Stomach (tissue), 9 donors: ENCODE data around the gene TCAIM. TPM values are rescaled to one million over a fixed set of nuclear protein-coding genes. Genes with fewer than 3 reads are reported as not detected.
"Not testable (repeated sequence)": the region's sequence is repeated elsewhere in the genome, so short reads cannot be mapped to it uniquely, and the experiment has no call there.

Experiments
- DNase-seq, 2 donors: peaks; one replicate each; pipeline versions ENCODE4 v3.0.0 to v3.0.0-alpha.2; 2013 to 2019
- H3K27ac ChIP-seq, 5 donors: fragments of 200-600 bp in 4 of 5; sonication (generic) in 4 of 5; one replicate each; pipeline ENCODE4 v1.5.1; 2013 to 2019; ENCODE audit warnings: mild to moderate bottlenecking in 1 of 5, moderate library complexity in 1 of 5
- H3K27me3 ChIP-seq, 3 donors: fragments of 200-600 bp; sonication (generic); one replicate each; pipeline ENCODE4 v1.5.1; 2017 to 2019; ENCODE audit warnings: mixed run types in 1 of 3
- H3K36me3 ChIP-seq, 4 donors: fragments of 200-600 bp; sonication (generic); 1 replicate in 3 of 4; 2 replicates in 1 of 4; pipeline ENCODE4 v1.5.1; 2016 to 2019
- H3K4me1 ChIP-seq, 4 donors: fragments of 200-600 bp; sonication (generic); one replicate each; pipeline ENCODE4 v1.5.1; 2016 to 2019
- H3K4me3 ChIP-seq, 4 donors: fragments of 200-600 bp; sonication (generic) in 3 of 4; one replicate each; pipeline ENCODE4 v1.5.1; 2016 to 2019; ENCODE audit warnings: mild to moderate bottlenecking in 1 of 4
- H3K9me3 ChIP-seq, 4 donors: fragments of 200-600 bp; sonication (generic); one replicate each; pipeline ENCODE4 v1.5.1; 2016 to 2019
- CTCF ChIP-seq, 7 experiments: fragments of 450-650 bp in 4 of 7; fragments of 200-600 bp in 3 of 7; sonication (generic) in 3 of 7; IDR thresholded peaks; one replicate each; pipeline ENCODE4 v1.5.1; 2016 to 2019; ENCODE audit warnings: antibody characterized with exemption in 7 of 7, control low read depth in 2 of 7, mild to moderate bottlenecking in 1 of 7
- EP300 ChIP-seq: sonication (generic); formaldehyde crosslinking; IDR thresholded peaks from one replicate; pipeline ENCODE4 v1.6.1; 2017; ENCODE audit warnings: antibody characterized with exemption
- POLR2A ChIP-seq, 4 donors: fragments of 450-650 bp; IDR thresholded peaks; one replicate each; pipeline ENCODE4 v1.6.1; 2016; ENCODE audit warnings: antibody characterized with exemption in 4 of 4, control low read depth in 2 of 4, mild to moderate bottlenecking in 1 of 4, moderate library complexity in 1 of 4
- POLR2AphosphoS5 ChIP-seq, 3 donors: sonication (generic); formaldehyde crosslinking; IDR thresholded peaks; one replicate each; pipeline ENCODE4 v1.6.1; 2016; ENCODE audit warnings: antibody characterized with exemption in 3 of 3
- WGBS, 5 donors: extraction: QIAGEN DNeasy Blood & Tissue Kit in 3 of 5; methylation state at CpG; one replicate each; pipeline versions ENCODE4 v1.1.5 to v1.1.7; 2013 to 2018; 5-methylcytosine and 5-hydroxymethylcytosine counted together
- intact Hi-C: fragments of 100-400 bp; cut with DNase I; formaldehyde crosslinking; loops from one replicate; pipeline ENCODE4 v1.15.1; 2023; ENCODE audit warnings: low total_unique reads
- polyA plus RNA-seq, 3 donors: library from polyadenylated mRNA; stranded (reverse); fragments of 200-250 nt; gene quantifications; one replicate each; pipeline ENCODE4 v1.2.3, GENCODE V29; 2013
- total RNA-seq, 5 donors: library from RNA; depleted of rRNA; stranded (reverse); fragments of >200 nt; gene quantifications; one replicate each; pipeline versions ENCODE4 v1.1.0 to v1.2.3, GENCODE V29; 2014 to 2016
- donor health status: healthy with polysubstance abuse.
- donor health status: Bipolar disorder and iron deficiency.
- donor health status: healthy.

Gene TCAIM
- total and polyA plus RNA-seq, 8 donors, result 9.8 to 42.6 (median 13.0) TPM

- intact Hi-C loops, result no loop called here
- Histone ChIP-seq H3K36me3 (no peaks in the 10 kb centered on the region), H3K4me1 (no peaks in the 10 kb centered on the region), H3K9me3 (no peaks in the 10 kb centered on the region), H3K27ac (no peak overlapping the region), H3K27me3 (no peaks in the 10 kb centered on the region), H3K4me3 (no peak overlapping the region)
- DNase-seq, result no peak
- no peak for TF ChIP-seq POLR2A (IDR thresholded peaks at IDR 0.05)
- TF ChIP-seq POLR2AphosphoS5 (IDR thresholded peaks at IDR 0.05), result no peak
- no peak for TF ChIP-seq EP300
- no peak for TF ChIP-seq CTCF (IDR thresholded peaks at IDR 0.05)
- 89 to 96% (median 91%) methylated on average over 9 to 11 of the region's 11 CpGs for WGBS, 5 donors
Observed at GRCh38 chr3:44416031-44417030, 77.8 kb downstream of the TCAIM start.

DNA sequence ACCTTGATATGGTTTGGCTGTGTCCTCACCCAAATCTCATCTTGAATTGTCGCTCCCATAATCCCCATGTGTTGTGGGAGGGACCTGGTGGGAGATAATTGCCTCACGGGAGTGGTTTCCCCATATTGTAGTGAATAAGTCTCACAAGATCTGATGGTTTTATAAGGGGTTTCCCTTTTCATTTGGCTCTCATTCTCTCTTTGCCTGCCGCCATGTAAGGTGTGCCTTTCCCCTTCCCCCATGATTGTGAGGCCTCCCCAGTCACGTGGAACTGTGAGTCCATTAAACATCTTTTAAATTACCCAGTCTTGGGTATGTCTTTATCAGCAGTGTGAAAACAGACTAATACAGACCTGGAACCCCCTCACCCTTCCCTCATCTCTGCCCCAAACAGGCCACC lies 79.6 kb downstream of the TCAIM start:
- WGBS, 5 donors, result 80 to 90% (median 89%) methylated on average over 4 of the region's 4 CpGs
- H3K4me1 ChIP-seq, H3K9me3 ChIP-seq, H3K27ac ChIP-seq, intact Hi-C loops, DNase-seq, H3K4me3 ChIP-seq, H3K36me3 ChIP-seq, H3K27me3 ChIP-seq: not testable (repeated sequence)

DNA sequence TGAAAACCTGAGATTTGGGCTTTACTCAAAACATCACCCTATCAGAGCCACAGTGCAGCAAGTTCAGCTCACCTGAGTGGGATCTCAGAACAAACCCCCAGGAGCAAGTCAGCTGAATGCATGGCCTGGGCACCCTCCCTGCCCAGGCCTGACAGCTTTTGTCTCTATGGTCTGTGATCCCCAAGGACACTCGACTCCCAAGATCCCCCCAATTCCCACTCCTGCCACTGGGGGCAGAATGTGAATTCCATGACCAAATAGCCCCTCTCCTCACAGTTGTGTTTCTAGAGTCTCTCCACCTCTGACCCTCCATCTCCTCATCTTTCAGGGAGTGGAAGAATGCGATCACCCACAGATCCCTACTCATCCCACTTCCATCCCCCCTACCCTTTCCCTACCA lies 80.0 kb downstream of the TCAIM start:
- no peaks in the 10 kb centered on the region for H3K9me3 ChIP-seq
- no peaks in the 10 kb centered on the region for H3K4me1 ChIP-seq
- 81 to 87% (median 84%) methylated on average over 2 of the region's 2 CpGs for WGBS, 5 donors
- intact Hi-C loops, result no loop called here
- DNase-seq, result no peak
- H3K36me3 ChIP-seq, result no peaks in the 10 kb centered on the region
- H3K27ac ChIP-seq, result no peak overlapping the region
- TF ChIP-seq EP300 (no peak), CTCF (IDR thresholded peaks at IDR 0.05) (no peak), POLR2A (IDR thresholded peaks at IDR 0.05) (no peak), POLR2AphosphoS5 (IDR thresholded peaks at IDR 0.05) (no peak)
- no peaks in the 10 kb centered on the region for H3K27me3 ChIP-seq
- H3K4me3 ChIP-seq, result no peak overlapping the region

- Histone ChIP-seq H3K4me1 (no peaks in the 10 kb centered on the region), H3K4me3 (no peak overlapping the region), H3K36me3 (no peaks in the 10 kb centered on the region), H3K9me3 (no peaks in the 10 kb centered on the region), H3K27me3 (no peaks in the 10 kb centered on the region), H3K27ac (no peak overlapping the region)
- WGBS, 5 donors, result 77 to 88% (median 82%) methylated on average over 2 to 11 of the region's 11 CpGs
- no peak for TF ChIP-seq EP300
- TF ChIP-seq POLR2A (IDR thresholded peaks at IDR 0.05), result no peak
- no peak for TF ChIP-seq POLR2AphosphoS5 (IDR thresholded peaks at IDR 0.05)
- no peak for TF ChIP-seq CTCF (IDR thresholded peaks at IDR 0.05)
- DNase-seq, result no peak
- intact Hi-C loops, result no loop called here
Observed at GRCh38 chr3:44419116-44419922, 80.8 kb downstream of the TCAIM start.
